Tibial artery (tissue), 4 donors: Measurements from ENCODE around the gene PLA2G12B.
"Not testable (repeated sequence)": the region's sequence is repeated elsewhere in the genome, so short reads cannot be mapped to it uniquely, and the experiment has no call there.

Experiments used
- DNase-seq, 2 donors: peaks; one replicate each; pipeline ENCODE4 v3.0.0-alpha.2; 2019
- H3K27ac ChIP-seq, 2 donors: fragments of 200-600 bp; sonication (generic) in 1 of 2; 1 replicate in 1 of 2; 2 replicates in 1 of 2; pipeline ENCODE4 v1.5.1; 2018 to 2019; ENCODE audit warnings: mild to moderate bottlenecking in 1 of 2
- H3K27me3 ChIP-seq, 2 donors: fragments of 200-600 bp; sonication (generic) in 1 of 2; one replicate each; pipeline versions ENCODE4 v1.5.1 to v1.6.0; 2016 to 2019
- H3K36me3 ChIP-seq, 3 donors: fragments of 200-600 bp; sonication (generic) in 2 of 3; one replicate each; pipeline ENCODE4 v1.5.1; 2016 to 2019; ENCODE audit warnings: mild to moderate bottlenecking in 2 of 3
- H3K4me1 ChIP-seq, 4 donors: fragments of 200-600 bp; sonication (generic) in 2 of 4; 1 replicate in 3 of 4; 2 replicates in 1 of 4; pipeline ENCODE4 v1.5.1; 2016 to 2019
- H3K4me3 ChIP-seq, 2 donors: fragments of 200-600 bp; sonication (generic) in 1 of 2; 1 replicate in 1 of 2; 2 replicates in 1 of 2; pipeline ENCODE4 v1.5.1; 2018 to 2019; ENCODE audit warnings: mild to moderate bottlenecking in 2 of 2
- H3K9me3 ChIP-seq, 3 donors: fragments of 200-600 bp; sonication (generic) in 1 of 3; one replicate each; pipeline ENCODE4 v1.5.1; 2016 to 2019
- CTCF ChIP-seq, 2 experiments: fragments of 200-600 bp in 1 of 2; fragments of 450-650 bp in 1 of 2; IDR thresholded peaks; one replicate each; pipeline ENCODE4 v1.5.1; 2017 to 2019; ENCODE audit warnings: antibody characterized with exemption in 2 of 2, mild to moderate bottlenecking in 1 of 2, moderate library complexity in 1 of 2
- intact Hi-C: fragments of 100-400 bp; cut with DNase I; formaldehyde crosslinking; loops from one replicate; pipeline ENCODE4 v1.15.0; 2023; ENCODE audit warnings: low total_unique reads

PLA2G12B gene

DNA sequence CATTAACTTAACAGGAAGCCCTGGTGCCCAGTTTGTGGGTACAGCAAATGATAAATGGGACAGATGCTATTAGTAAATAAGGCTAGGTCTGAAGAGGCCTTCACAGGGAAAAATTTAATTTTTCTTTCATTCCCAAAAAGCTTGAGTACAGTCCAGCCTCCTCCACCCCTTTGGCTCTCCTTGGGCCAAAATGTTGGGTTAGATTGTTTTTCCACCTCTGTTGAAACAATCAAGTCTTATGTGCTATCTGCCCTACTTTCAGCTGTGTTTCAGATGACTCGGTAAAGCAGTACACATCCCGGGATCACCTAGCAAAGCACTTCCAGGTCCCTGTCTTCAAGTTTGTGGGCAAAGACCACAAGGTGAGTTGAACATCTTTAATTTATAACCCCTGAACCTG, 24.3 kb downstream of the PLA2G12B start:
- Histone ChIP-seq H3K4me3 (no peak overlapping the region), H3K4me1 (no peaks in the 10 kb centered on the region), H3K27ac (no peak overlapping the region), H3K27me3 (no peaks in the 10 kb centered on the region), H3K36me3 (no peaks in the 10 kb centered on the region), H3K9me3 (no peaks in the 10 kb centered on the region)
- TF ChIP-seq CTCF (IDR thresholded peaks at IDR 0.05) = no peak
- DNase-seq = no peak
- intact Hi-C loops = no loop called here

DNA sequence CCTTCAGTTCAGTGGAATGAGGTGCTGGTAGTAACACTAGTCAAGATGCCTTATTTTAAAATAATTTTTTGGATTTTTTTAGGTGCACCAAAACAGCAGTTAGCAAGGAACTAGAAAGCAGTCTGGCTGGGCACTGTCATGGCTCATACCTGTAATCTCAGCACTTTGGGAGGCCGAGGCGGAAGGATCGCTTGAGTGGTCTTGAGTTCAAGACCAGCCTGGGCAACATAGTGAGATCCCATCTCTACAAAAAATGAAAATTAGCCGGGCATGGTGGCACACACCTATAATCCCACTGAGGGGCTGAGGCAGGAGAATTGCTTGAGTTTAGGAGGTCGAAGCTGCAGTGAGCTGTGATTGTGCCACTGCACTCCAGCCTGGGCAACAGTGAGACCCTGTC, 25.8 kb downstream of the PLA2G12B start:
- DNase-seq = no peak
- Histone ChIP-seq H3K27ac (no peak overlapping the region), H3K27me3 (no peaks in the 10 kb centered on the region), H3K4me3 (no peak overlapping the region), H3K4me1 (no peaks in the 10 kb centered on the region), H3K36me3 (no peaks in the 10 kb centered on the region), H3K9me3 (no peaks in the 10 kb centered on the region)
- TF ChIP-seq CTCF (IDR thresholded peaks at IDR 0.05) = no peak
- intact Hi-C loops = no loop called here

- Histone ChIP-seq H3K9me3 (no peaks in the 10 kb centered on the region), H3K4me1 (no peaks in the 10 kb centered on the region), H3K4me3 (no peak overlapping the region), H3K27ac (no peak overlapping the region), H3K27me3 (no peaks in the 10 kb centered on the region), H3K36me3 (no peaks in the 10 kb centered on the region)
- intact Hi-C loops = no loop called here
- DNase-seq = no peak
- TF ChIP-seq CTCF (IDR thresholded peaks at IDR 0.05) = no peak
Observed at GRCh38 chr10:72927485-72927884, 27.1 kb downstream of the PLA2G12B start.

GRCh38 chr10:72925951-72926465, 28.6 kb downstream of the PLA2G12B start:
- H3K27me3 ChIP-seq = no peaks in the 10 kb centered on the region
- intact Hi-C loops = no loop called here
- no peak overlapping the region for H3K27ac ChIP-seq
- no peaks in the 10 kb centered on the region for H3K36me3 ChIP-seq
- no peak for DNase-seq
- TF ChIP-seq CTCF (IDR thresholded peaks at IDR 0.05) = no peak
- no peak overlapping the region for H3K4me3 ChIP-seq
- no peaks in the 10 kb centered on the region for H3K9me3 ChIP-seq
- no peaks in the 10 kb centered on the region for H3K4me1 ChIP-seq

DNA sequence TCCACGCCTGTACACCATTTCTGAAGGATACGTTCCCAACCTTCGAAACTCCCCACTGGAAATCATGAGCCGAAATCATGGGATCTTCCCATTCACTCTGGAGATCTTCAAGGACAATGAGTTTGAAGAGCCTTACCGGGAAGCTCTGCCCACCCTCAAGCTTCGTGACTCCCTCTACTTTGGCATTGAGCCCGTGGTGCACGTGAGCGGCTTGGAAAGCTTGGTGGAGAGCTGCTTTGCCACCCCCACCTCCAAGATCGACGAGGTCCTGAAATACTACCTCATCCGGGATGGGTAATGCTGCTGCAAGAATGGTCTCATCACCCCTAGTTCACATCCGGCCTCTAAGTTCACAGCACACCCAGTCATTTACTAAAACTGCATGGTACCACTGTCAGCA, 30.3 kb downstream of the PLA2G12B start:
- no peak for TF ChIP-seq CTCF (IDR thresholded peaks at IDR 0.05)
- H3K36me3 ChIP-seq = no peaks in the 10 kb centered on the region
- no peak overlapping the region for H3K27ac ChIP-seq
- no peaks in the 10 kb centered on the region for H3K27me3 ChIP-seq
- no peak overlapping the region for H3K4me3 ChIP-seq
- no peaks in the 10 kb centered on the region for H3K4me1 ChIP-seq
- DNase-seq = no peak
- peaks cover 0 to 3% (median 0%) of the 10 kb centered on the region in 3 donors for H3K9me3 ChIP-seq
- intact Hi-C loops = no loop called here

- H3K9me3 ChIP-seq, DNase-seq, H3K27ac ChIP-seq, H3K27me3 ChIP-seq, intact Hi-C loops, H3K36me3 ChIP-seq, H3K4me3 ChIP-seq: not testable (repeated sequence)
- H3K4me1 ChIP-seq = peaks cover 0 to 16% (median 3%) of the 10 kb centered on the region in 4 donors
Observed at GRCh38 chr10:72921147-72921683, 33.4 kb downstream of the PLA2G12B start.
